SK-MEL-5 (cell line): ENCODE measurements around the gene IL10RA. TPM values are rescaled to one million over a fixed set of nuclear protein-coding genes. Genes with fewer than 3 reads are reported as not detected.
"Not testable (repeated sequence)": the region's sequence is repeated elsewhere in the genome, so short reads cannot be mapped to it uniquely, and the experiment has no call there.

Experiments used
- DNase-seq: peaks from one replicate; pipeline ENCODE4 v3.0.0-alpha.2; 2016; ENCODE audit warnings: low read depth, low spot score
- in situ Hi-C: cut with HindIII; loops from 2 replicates; pipeline ENCODE4 v1.10.0; 2016; ENCODE audit warnings: low sequenced_read_pairs, high pct_unique_total_duplicates, low pct_unique_long_range_greater_than_20kb
- total RNA-seq: library from RNA; depleted of rRNA; stranded (reverse); fragments of >200 nt; shearing (Covaris generic); gene quantifications from 2 replicates; pipeline ENCODE4 v1.2.3, GENCODE V29; 2014

The IL10RA gene
- total RNA-seq, 1 experiment from 2014 or later: not detected

- in situ Hi-C loops: no loop called here
- no peak for DNase-seq
Observed at GRCh38 chr11:118000067-118000849, 14.1 kb downstream of the IL10RA start.

- DNase-seq: no peak
- in situ Hi-C loops: no loop called here
Observed at GRCh38 chr11:118000850-118001228, 14.6 kb downstream of the IL10RA start.

GRCh38 chr11:118001494-118001971 is 15.3 kb downstream of the IL10RA start:
- DNase-seq: no peak
- in situ Hi-C loops: no loop called here

- DNase-seq: no peak
- in situ Hi-C loops: no loop called here
Observed at GRCh38 chr11:118002010-118002540, 15.9 kb downstream of the IL10RA start.

GRCh38 chr11:118002541-118003423 is 16.6 kb downstream of the IL10RA start:
- DNase-seq: no peak
- in situ Hi-C loops: no loop called here

GRCh38 chr11:118003456-118003855 is 17.3 kb downstream of the IL10RA start:
- no peak for DNase-seq
- in situ Hi-C loops: no loop called here

- in situ Hi-C loops: no loop called here
- no peak for DNase-seq
Observed at GRCh38 chr11:118004543-118005223, 18.5 kb downstream of the IL10RA start.

- in situ Hi-C loops: no loop called here
- no peak for DNase-seq
Observed at GRCh38 chr11:118005224-118006152, 19.3 kb downstream of the IL10RA start.

- in situ Hi-C loops: no loop called here
- DNase-seq: no peak
Observed at GRCh38 chr11:118006153-118006534, 19.9 kb downstream of the IL10RA start.

- in situ Hi-C loops: no loop called here
- no peak for DNase-seq
Observed at GRCh38 chr11:118007040-118007439, 20.8 kb downstream of the IL10RA start.

GRCh38 chr11:118007563-118008270 is 21.5 kb downstream of the IL10RA start:
- DNase-seq, in situ Hi-C loops: not testable (repeated sequence)

GRCh38 chr11:118008271-118008911 is 22.2 kb downstream of the IL10RA start:
- in situ Hi-C loops: no loop called here

GRCh38 chr11:118009864-118010737 is 23.9 kb downstream of the IL10RA start:
- in situ Hi-C loops: no loop called here
- DNase-seq: no peak

More at GRCh38 chr11:118008271-118008911, 22.2 kb downstream of the IL10RA start:
- DNase-seq: no peak

- in situ Hi-C loops: no loop called here
- no peak for DNase-seq
Observed at GRCh38 chr11:118010738-118011461, 24.7 kb downstream of the IL10RA start.
